Measurements from ENCODE around the gene OBSCN. TPM values are rescaled to one million over a fixed set of nuclear protein-coding genes. Genes with fewer than 3 reads are reported as not detected.
A peak's percentile ranks its signal among the peaks of the same experiment; 100 is the strongest.

Gene OBSCN
- total RNA-seq, 2 experiments from 2014 or later = 80.8 to 82.2 TPM

DNA sequence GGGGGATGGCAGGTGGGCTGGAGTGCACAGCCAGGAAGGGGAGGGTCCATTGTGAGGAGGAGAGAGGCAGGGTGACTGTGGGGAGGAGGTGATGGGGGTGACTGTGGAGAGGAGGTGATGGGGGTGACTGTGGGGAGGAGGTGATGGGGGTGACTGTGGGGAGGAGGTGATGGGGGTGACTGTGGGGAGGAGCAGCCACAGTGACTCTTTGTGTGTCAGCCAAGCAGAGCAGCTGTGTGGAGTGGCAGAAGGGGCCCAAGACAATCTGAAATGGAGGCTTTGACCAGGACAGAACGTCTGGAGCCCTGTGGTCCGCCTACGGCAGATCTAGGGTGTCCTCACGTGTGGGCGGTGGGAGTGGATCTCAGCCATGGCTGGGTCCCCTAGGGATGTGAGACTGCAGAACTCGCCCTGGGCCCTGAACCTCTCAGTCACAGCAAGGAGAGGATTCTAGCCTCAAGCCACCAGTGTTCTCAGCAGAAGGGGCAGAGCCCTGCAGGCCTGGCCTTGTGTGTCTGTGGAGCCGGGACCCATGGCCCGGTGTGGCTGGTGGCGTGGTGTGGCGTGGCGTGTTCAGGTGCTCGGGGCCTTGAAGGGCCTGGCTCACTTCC is 81.5 kb downstream of the OBSCN start:
- no peak overlapping the region for H3K27ac Mint-ChIP-seq
- POLR2A ChIA-PET = no interaction called here
- no peaks in the 10 kb centered on the region for H3K9me3 Mint-ChIP-seq
- peaks cover 38% of the 10 kb centered on the region for H3K36me3 Mint-ChIP-seq (ENCODE audit: low read depth)
- TF ChIP-seq, protein P1, sequence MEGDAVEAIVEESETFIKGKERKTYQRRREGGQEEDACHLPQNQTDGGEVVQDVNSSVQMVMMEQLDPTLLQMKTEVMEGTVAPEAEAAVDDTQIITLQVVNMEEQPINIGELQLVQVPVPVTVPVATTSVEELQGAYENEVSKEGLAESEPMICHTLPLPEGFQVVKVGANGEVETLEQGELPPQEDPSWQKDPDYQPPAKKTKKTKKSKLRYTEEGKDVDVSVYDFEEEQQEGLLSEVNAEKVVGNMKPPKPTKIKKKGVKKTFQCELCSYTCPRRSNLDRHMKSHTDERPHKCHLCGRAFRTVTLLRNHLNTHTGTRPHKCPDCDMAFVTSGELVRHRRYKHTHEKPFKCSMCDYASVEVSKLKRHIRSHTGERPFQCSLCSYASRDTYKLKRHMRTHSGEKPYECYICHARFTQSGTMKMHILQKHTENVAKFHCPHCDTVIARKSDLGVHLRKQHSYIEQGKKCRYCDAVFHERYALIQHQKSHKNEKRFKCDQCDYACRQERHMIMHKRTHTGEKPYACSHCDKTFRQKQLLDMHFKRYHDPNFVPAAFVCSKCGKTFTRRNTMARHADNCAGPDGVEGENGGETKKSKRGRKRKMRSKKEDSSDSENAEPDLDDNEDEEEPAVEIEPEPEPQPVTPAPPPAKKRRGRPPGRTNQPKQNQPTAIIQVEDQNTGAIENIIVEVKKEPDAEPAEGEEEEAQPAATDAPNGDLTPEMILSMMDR (IDR thresholded peaks at IDR 0.05) = no peak
- no peaks in the 10 kb centered on the region for H3K4me1 Mint-ChIP-seq (ENCODE audit: low read depth)
- no peak overlapping the region for H3K4me3 ChIP-seq (ENCODE audit: low read length)
- intact Hi-C loops (cut with DNase I, micrococcal nuclease) = no loop called here
- H3K9me3 ChIP-seq (ENCODE audit: control insufficient read depth in 1 of 2, insufficient read depth in 1 of 2, low read length in 2 of 2) = no peaks in the 10 kb centered on the region
- CTCF ChIA-PET = no interaction called here
- DNase-seq (peak in 1 of 14 experiments; percentile 29), ATAC-seq (ENCODE audit: poor library complexity) (no peak)
- H3K27me3 Mint-ChIP-seq = no peaks in the 10 kb centered on the region
- no peaks in the 10 kb centered on the region for H3K27me3 ChIP-seq (ENCODE audit: control insufficient read depth in 1 of 2, insufficient read depth in 2 of 2, low read length in 2 of 2)
- peaks cover 2% of the 10 kb centered on the region for H3K36me3 ChIP-seq (ENCODE audit: insufficient read depth, low read length)
- H3K27ac ChIP-seq (ENCODE audit: low read depth in 1 of 2, low read length in 2 of 2) = no peak overlapping the region
- no peaks in the 10 kb centered on the region for H3K4me1 ChIP-seq (ENCODE audit: insufficient read depth, low read length)
- H3K4me3 Mint-ChIP-seq = no peak overlapping the region

DNA sequence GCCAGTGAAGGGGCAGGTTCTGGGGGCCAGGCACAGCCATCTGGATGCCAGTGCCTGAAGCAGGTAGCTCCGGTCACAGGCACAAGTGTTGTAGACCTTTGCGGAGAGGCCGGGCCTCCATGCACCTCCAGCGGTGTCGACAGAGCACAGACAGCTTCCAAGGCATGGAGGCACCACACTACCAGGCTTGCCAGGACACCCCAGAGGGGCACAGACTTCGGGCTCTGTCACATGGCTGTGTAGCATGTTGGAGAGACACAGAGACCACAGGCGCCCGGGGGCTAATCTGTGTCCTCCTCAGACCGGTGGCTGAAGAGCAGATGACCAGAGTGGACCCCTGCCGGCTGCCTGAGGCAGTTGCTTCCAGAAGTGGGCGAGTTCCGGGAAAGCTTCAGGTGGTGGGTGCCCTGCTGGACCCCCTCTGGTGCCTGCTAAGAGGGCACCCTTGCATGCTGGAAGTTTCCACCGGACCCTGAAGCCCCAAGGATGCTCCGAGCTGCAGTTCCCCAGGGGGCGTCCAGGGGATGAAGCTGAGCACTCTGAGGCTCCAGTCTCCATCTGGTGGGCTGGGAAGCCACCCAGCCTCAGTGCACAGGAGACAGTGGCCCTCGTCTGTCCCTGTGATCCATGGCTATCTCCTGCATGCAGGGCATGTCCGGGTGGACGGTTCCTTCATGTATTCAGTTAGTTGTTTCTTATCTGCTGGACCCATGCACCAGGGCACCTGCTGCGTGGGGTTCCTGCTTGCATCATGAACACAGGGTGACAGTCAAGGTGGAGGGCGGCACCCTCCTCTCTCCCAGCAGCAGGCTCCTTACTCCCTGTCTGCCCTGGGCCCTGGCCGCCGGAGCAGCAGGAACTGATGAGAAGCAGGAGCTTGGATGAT is 82.4 kb downstream of the OBSCN start:
- TF ChIP-seq, protein P1 (IDR thresholded peaks at IDR 0.05) = no peak
- CTCF ChIA-PET = interaction anchor here (0.6 kb wide), 1 partner anchor 123 kb away, joined by 3 read pairs; no protein-coding TSS in a partner anchor

DNA sequence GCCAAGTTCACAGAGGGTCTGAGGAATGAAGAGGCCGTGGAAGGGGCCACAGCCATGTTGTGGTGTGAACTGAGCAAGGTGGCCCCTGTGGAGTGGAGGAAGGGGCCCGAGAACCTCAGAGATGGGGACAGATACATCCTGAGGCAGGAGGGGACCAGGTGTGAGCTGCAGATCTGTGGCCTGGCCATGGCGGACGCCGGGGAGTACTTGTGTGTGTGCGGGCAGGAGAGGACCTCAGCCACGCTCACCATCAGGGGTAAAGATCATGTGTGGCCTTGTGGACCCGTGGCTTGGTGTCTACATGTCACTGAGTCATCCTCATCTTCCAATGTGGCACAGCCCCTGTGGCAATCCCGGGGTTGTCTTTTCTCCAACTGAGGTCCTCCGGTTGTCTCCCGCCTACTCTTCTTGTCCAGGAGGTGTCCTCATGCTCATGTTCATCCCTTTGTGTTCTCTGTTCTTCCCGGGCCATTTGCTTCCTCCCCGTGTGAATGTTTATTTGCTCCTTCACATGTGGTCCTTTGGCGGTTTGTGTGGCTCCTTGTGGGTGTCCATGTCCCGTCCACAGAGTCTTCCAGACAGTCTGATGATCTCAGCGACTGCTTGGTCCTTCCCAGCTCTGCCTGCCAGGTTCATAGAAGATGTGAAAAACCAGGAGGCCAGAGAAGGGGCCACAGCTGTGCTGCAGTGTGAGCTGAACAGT is 84.2 kb downstream of the OBSCN start:
- Histone ChIP-seq H3K9me3 (ENCODE audit: control insufficient read depth in 1 of 2, insufficient read depth in 1 of 2, low read length in 2 of 2) (peaks cover 0 to under 1% of the 10 kb centered on the region in 2 experiments), H3K36me3 (ENCODE audit: insufficient read depth, low read length) (peaks cover 5% of the 10 kb centered on the region), H3K4me3 (ENCODE audit: low read length) (no peak overlapping the region), H3K27me3 (ENCODE audit: control insufficient read depth in 1 of 2, insufficient read depth in 2 of 2, low read length in 2 of 2) (no peaks in the 10 kb centered on the region), H3K4me1 (ENCODE audit: insufficient read depth, low read length) (no peaks in the 10 kb centered on the region), H3K27ac (ENCODE audit: low read depth in 1 of 2, low read length in 2 of 2) (no peak overlapping the region)
- H3K27me3 Mint-ChIP-seq = no peaks in the 10 kb centered on the region
- no peaks in the 10 kb centered on the region for H3K9me3 Mint-ChIP-seq
- ATAC-seq (ENCODE audit: poor library complexity) (no peak), DNase-seq (no peak)
- TF ChIP-seq, protein P1 (IDR thresholded peaks at IDR 0.05) = no peak
- POLR2A ChIA-PET = no interaction called here
- H3K4me1 Mint-ChIP-seq (ENCODE audit: low read depth) = no peaks in the 10 kb centered on the region
- H3K27ac Mint-ChIP-seq = no peak overlapping the region
- H3K36me3 Mint-ChIP-seq (ENCODE audit: low read depth) = peaks cover 51% of the 10 kb centered on the region
- CTCF ChIA-PET = no interaction called here
- intact Hi-C loops (cut with DNase I, micrococcal nuclease) = no loop called here
- no peak overlapping the region for H3K4me3 Mint-ChIP-seq

More for the DNA sequence above, 82.4 kb downstream of the OBSCN start:
- Mint-ChIP-seq H3K27me3 (no peaks in the 10 kb centered on the region), H3K4me1 (ENCODE audit: low read depth) (no peaks in the 10 kb centered on the region), H3K36me3 (ENCODE audit: low read depth) (peaks cover 37% of the 10 kb centered on the region), H3K9me3 (no peaks in the 10 kb centered on the region), H3K4me3 (no peak overlapping the region), H3K27ac (no peak overlapping the region)
- no peak overlapping the region for H3K27ac ChIP-seq (ENCODE audit: low read depth in 1 of 2, low read length in 2 of 2)
- H3K36me3 ChIP-seq (ENCODE audit: insufficient read depth, low read length) = peaks cover 5% of the 10 kb centered on the region
- intact Hi-C loops (cut with DNase I, micrococcal nuclease) = no loop called here
- H3K27me3 ChIP-seq (ENCODE audit: control insufficient read depth in 1 of 2, insufficient read depth in 2 of 2, low read length in 2 of 2) = no peaks in the 10 kb centered on the region
- no peak overlapping the region for H3K4me3 ChIP-seq (ENCODE audit: low read length)
- ATAC-seq (ENCODE audit: poor library complexity) (no peak), DNase-seq (peak in 1 of 14 experiments; percentile 24)
- no peaks in the 10 kb centered on the region for H3K4me1 ChIP-seq (ENCODE audit: insufficient read depth, low read length)
- H3K9me3 ChIP-seq (ENCODE audit: control insufficient read depth in 1 of 2, insufficient read depth in 1 of 2, low read length in 2 of 2) = no peaks in the 10 kb centered on the region
- POLR2A ChIA-PET = interaction anchor here (0.6 kb wide), 1 partner anchor 14 kb away, joined by 3 read pairs; no protein-coding TSS in a partner anchor
